Measurements from ENCODE around the gene TSC22D1. TPM values are rescaled to one million over a fixed set of nuclear protein-coding genes. Genes with fewer than 3 reads are reported as not detected.

Gene TSC22D1
- total RNA-seq, 4 donors from 2014 or later = 60.0 to 78.8 (median 69.3) TPM

GRCh38 chr13:44431150-44431549 is 145.0 kb downstream of the TSC22D1 start:
- WGBS, 2 donors = 75 to 85% methylated on average over 4 of the region's 4 CpGs
- no peak overlapping the region for H3K4me3 ChIP-seq (ENCODE audit: low read depth, poor library complexity, severe bottlenecking)
- intact Hi-C loops (cut with DNase I; ENCODE audit: low total_unique reads) = no loop called here
- no peak for TF ChIP-seq CTCF (IDR thresholded peaks at IDR 0.05)
- TF ChIP-seq POLR2A (IDR thresholded peaks at IDR 0.05) = no peak
- DNase-seq (ENCODE audit: low spot score in 2 of 2) = peak in 1 of 2 donors; percentile 72

GRCh38 chr13:44429311-44429710 is 146.8 kb downstream of the TSC22D1 start:
- DNase-seq (ENCODE audit: low spot score in 2 of 2) = no peak
- 61 to 81% methylated on average over 2 of the region's 2 CpGs for WGBS, 2 donors
- H3K4me3 ChIP-seq (ENCODE audit: low read depth, poor library complexity, severe bottlenecking) = no peak overlapping the region
- intact Hi-C loops (cut with DNase I; ENCODE audit: low total_unique reads) = no loop called here
- TF ChIP-seq POLR2A (IDR thresholded peaks at IDR 0.05) (no peak), CTCF (IDR thresholded peaks at IDR 0.05) (no peak)

GRCh38 chr13:44426461-44426860 is 149.7 kb downstream of the TSC22D1 start:
- peak; percentile 6 to 70 for DNase-seq (ENCODE audit: low spot score in 2 of 2)
- H3K4me3 ChIP-seq (ENCODE audit: low read depth, poor library complexity, severe bottlenecking) = no peak overlapping the region
- intact Hi-C loops (cut with DNase I; ENCODE audit: low total_unique reads) = no loop called here
- TF ChIP-seq POLR2A (IDR thresholded peaks at IDR 0.05) = no peak
- no peak for TF ChIP-seq CTCF (IDR thresholded peaks at IDR 0.05)
- WGBS, 2 donors = 45 to 61% methylated on average over 3 of the region's 3 CpGs

- no peak for TF ChIP-seq POLR2A (IDR thresholded peaks at IDR 0.05)
- TF ChIP-seq CTCF (IDR thresholded peaks at IDR 0.05) = no peak
- intact Hi-C loops (cut with DNase I; ENCODE audit: low total_unique reads) = no loop called here
- DNase-seq (ENCODE audit: low spot score in 2 of 2) = peak; percentile 4 to 8
- WGBS, 2 donors = 95 to 98% methylated on average over 2 of the region's 2 CpGs
- H3K4me3 ChIP-seq (ENCODE audit: low read depth, poor library complexity, severe bottlenecking) = no peak overlapping the region
Observed at GRCh38 chr13:44425815-44426078, 150.4 kb downstream of the TSC22D1 start.

GRCh38 chr13:44425041-44425814 is 150.9 kb downstream of the TSC22D1 start:
- no peak for TF ChIP-seq POLR2A (IDR thresholded peaks at IDR 0.05)

GRCh38 chr13:44423824-44424223 is 152.3 kb downstream of the TSC22D1 start:
- H3K4me3 ChIP-seq (ENCODE audit: low read depth, poor library complexity, severe bottlenecking) = no peak overlapping the region
- 97 to 99% methylated on average over 5 of the region's 5 CpGs for WGBS, 2 donors
- no peak for TF ChIP-seq CTCF (IDR thresholded peaks at IDR 0.05)
- TF ChIP-seq POLR2A (IDR thresholded peaks at IDR 0.05) = no peak
- peak in 1 of 2 donors; percentile 39 for DNase-seq (ENCODE audit: low spot score in 2 of 2)
- intact Hi-C loops (cut with DNase I; ENCODE audit: low total_unique reads) = no loop called here

More at GRCh38 chr13:44425041-44425814, 150.9 kb downstream of the TSC22D1 start:
- 60 to 73% methylated on average over 9 of the region's 9 CpGs for WGBS, 2 donors
- intact Hi-C loops (cut with DNase I; ENCODE audit: low total_unique reads) = no loop called here
- peak; percentile 12 to 31 for DNase-seq (ENCODE audit: low spot score in 2 of 2)
- H3K4me3 ChIP-seq (ENCODE audit: low read depth, poor library complexity, severe bottlenecking) = no peak overlapping the region

All from lower leg skin (tissue), 4 donors.